ENCODE measurements around the gene PRKCH. TPM values are rescaled to one million over a fixed set of nuclear protein-coding genes. Genes with fewer than 3 reads are reported as not detected.

The PRKCH gene
- total and polyA plus RNA-seq, 9 of the 15 experiments (the other 6 are each of a cell fraction or from before 2014, with no cell fraction given) = 0.61 to 4.4 (median 4.0) TPM

DNA sequence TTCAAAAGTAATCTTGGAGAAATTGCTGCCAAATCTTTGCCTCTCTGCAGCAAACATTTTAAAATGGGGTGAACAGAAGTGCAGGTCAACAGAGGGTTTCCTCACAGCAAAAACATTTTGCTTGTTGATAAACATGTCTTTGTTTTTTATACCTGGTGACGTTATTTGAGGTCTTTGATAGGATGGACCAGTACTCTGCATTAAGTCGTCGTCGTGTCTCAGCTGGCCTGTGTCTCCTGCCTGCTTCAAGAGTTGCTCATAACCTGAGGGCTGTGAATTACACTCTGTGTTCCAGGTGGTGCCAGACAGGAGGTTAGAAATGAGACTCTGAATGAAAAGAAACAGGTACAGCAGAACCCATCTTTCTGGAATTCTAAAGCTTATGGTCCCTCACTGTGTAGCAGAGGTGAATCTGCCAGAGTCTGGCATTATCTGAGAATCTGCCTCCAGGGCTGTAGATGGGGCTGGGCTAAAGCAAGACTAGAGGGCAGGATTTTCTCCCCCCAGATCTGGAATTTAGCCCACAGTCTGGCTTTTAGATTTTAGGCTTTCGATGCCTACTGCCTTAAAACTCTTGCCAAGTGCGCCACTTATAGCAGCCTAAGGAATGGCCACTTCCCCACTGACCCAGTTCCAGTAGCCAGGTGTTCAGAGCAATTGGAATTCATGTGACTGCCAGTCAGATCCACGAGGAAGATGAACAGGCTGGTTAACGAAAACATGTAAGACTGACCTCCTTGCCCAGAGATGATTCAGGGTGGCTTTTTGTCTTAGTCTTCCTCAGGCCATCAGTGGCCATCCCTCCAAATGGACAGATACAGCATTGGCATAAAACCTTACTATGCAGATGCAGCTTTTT, 161.2 kb downstream of the PRKCH start:
- DNase-seq (ENCODE audit: extremely low read depth in 1 of 4, low spot score in 3 of 4) (no peak), ATAC-seq (no peak), FAIRE-seq (no peak)
- no peaks in the 10 kb centered on the region for H3K36me3 ChIP-seq (ENCODE audit: control insufficient read depth, insufficient read depth, low read length)
- H3K27ac ChIP-seq (ENCODE audit: extremely low read depth, low read depth, low read length) = no peak overlapping the region
- H3K27me3 ChIP-seq (ENCODE audit: control insufficient read depth in 2 of 2, insufficient read depth in 2 of 2, low read length in 2 of 2) = peaks cover 0 to 6% of the 10 kb centered on the region in 2 experiments; a peak in 2 of 5 replicates
- H3K4me1 ChIP-seq (replicated peaks in 1 of 2; ENCODE audit: control insufficient read depth in 2 of 2, insufficient read depth in 2 of 2, low read length in 2 of 2) = peaks cover 4% of the 10 kb centered on the region in 2 experiments; a peak in 3 of 5 replicates
- BruUV-seq (replicated peaks) = no TSS peak
- WGBS (ENCODE audit: insufficient coverage, low coverage, missing lambda C conversion rate) = 27% methylated on average over 8 of the region's 8 CpGs
- intact Hi-C loops (cut with micrococcal nuclease) = no loop called here
- no peaks in the 10 kb centered on the region for H3K79me2 ChIP-seq (ENCODE audit: control insufficient read depth, insufficient read depth, low read length)
- in situ Hi-C loops (cut with MboI) = no loop called here
- H3K9ac ChIP-seq (ENCODE audit: insufficient read depth in 1 of 2, low read depth in 2 of 2, low read length in 2 of 2) = no peak overlapping the region
- POLR2A ChIA-PET = no interaction called here
- CTCF ChIA-PET (ENCODE audit: low intra/inter-chr PET ratio) = no interaction called here
- H3K9me3 ChIP-seq (replicated peaks; ENCODE audit: control insufficient read depth, insufficient read depth, low read depth, low read length) = no peaks in the 10 kb centered on the region
- H3K4me2 ChIP-seq (ENCODE audit: insufficient read depth, low read length) = no peak overlapping the region
- H2AFZ ChIP-seq (ENCODE audit: low read depth, low read length) = no peak overlapping the region
- no peaks in the 10 kb centered on the region for H4K20me1 ChIP-seq (replicated peaks; ENCODE audit: control insufficient read depth, insufficient read depth, low read length)
- no peak overlapping the region for H3K4me3 ChIP-seq
- no peaks in the 10 kb centered on the region for H3K9me1 ChIP-seq (ENCODE audit: control insufficient read depth, insufficient read depth, low read length)
- TF ChIP-seq ESRRA (IDR thresholded peaks at IDR 0.05; ENCODE audit: borderline replicate concordance, low read depth) = no peak
- TF ChIP-seq, protein P1, sequence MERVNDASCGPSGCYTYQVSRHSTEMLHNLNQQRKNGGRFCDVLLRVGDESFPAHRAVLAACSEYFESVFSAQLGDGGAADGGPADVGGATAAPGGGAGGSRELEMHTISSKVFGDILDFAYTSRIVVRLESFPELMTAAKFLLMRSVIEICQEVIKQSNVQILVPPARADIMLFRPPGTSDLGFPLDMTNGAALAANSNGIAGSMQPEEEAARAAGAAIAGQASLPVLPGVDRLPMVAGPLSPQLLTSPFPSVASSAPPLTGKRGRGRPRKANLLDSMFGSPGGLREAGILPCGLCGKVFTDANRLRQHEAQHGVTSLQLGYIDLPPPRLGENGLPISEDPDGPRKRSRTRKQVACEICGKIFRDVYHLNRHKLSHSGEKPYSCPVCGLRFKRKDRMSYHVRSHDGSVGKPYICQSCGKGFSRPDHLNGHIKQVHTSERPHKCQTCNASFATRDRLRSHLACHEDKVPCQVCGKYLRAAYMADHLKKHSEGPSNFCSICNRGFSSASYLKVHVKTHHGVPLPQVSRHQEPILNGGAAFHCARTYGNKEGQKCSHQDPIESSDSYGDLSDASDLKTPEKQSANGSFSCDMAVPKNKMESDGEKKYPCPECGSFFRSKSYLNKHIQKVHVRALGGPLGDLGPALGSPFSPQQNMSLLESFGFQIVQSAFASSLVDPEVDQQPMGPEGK (CRISPR knock-in tag; IDR thresholded peaks at IDR 0.05; ENCODE audit: borderline replicate concordance) = no peak
- TF ChIP-seq DNMT1 (IDR thresholded peaks at IDR 0.05) = no peak
- no peak for TF ChIP-seq CEBPG (CRISPR knock-in tag; IDR thresholded peaks at IDR 0.05)
- no peak for TF ChIP-seq CEBPG (tag; conservative IDR thresholded peaks at IDR 0.05 in 1 of 2, IDR thresholded peaks at IDR 0.05 in 1 of 2)
- TF ChIP-seq ELF2 (CRISPR knock-in tag; IDR thresholded peaks at IDR 0.05) = no peak
- TF ChIP-seq SMARCE1 (IDR thresholded peaks at IDR 0.05) = no peak
- no peak for TF ChIP-seq CC2D1A (IDR thresholded peaks at IDR 0.05)
- TF ChIP-seq MTA1 (IDR thresholded peaks at IDR 0.05; ENCODE audit: borderline replicate concordance) = no peak
- TF ChIP-seq, protein P2, sequence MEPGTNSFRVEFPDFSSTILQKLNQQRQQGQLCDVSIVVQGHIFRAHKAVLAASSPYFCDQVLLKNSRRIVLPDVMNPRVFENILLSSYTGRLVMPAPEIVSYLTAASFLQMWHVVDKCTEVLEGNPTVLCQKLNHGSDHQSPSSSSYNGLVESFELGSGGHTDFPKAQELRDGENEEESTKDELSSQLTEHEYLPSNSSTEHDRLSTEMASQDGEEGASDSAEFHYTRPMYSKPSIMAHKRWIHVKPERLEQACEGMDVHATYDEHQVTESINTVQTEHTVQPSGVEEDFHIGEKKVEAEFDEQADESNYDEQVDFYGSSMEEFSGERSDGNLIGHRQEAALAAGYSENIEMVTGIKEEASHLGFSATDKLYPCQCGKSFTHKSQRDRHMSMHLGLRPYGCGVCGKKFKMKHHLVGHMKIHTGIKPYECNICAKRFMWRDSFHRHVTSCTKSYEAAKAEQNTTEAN (CRISPR knock-in tag; IDR thresholded peaks at IDR 0.05) = no peak
- TF ChIP-seq ZNF24 (IDR thresholded peaks at IDR 0.05) = no peak
- no peak for TF ChIP-seq NFE2 (IDR thresholded peaks at IDR 0.05; ENCODE audit: low read depth)
- TF ChIP-seq ZFX (CRISPR knock-in tag; IDR thresholded peaks at IDR 0.05) = no peak
- TF ChIP-seq, protein P3, sequence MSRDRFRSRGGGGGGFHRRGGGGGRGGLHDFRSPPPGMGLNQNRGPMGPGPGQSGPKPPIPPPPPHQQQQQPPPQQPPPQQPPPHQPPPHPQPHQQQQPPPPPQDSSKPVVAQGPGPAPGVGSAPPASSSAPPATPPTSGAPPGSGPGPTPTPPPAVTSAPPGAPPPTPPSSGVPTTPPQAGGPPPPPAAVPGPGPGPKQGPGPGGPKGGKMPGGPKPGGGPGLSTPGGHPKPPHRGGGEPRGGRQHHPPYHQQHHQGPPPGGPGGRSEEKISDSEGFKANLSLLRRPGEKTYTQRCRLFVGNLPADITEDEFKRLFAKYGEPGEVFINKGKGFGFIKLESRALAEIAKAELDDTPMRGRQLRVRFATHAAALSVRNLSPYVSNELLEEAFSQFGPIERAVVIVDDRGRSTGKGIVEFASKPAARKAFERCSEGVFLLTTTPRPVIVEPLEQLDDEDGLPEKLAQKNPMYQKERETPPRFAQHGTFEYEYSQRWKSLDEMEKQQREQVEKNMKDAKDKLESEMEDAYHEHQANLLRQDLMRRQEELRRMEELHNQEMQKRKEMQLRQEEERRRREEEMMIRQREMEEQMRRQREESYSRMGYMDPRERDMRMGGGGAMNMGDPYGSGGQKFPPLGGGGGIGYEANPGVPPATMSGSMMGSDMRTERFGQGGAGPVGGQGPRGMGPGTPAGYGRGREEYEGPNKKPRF (IDR thresholded peaks at IDR 0.05; ENCODE audit: low read depth, low read length) = no peak
- TF ChIP-seq CBFB (CRISPR knock-in tag; IDR thresholded peaks at IDR 0.05) = no peak
- TF ChIP-seq WHSC1 (IDR thresholded peaks at IDR 0.05; ENCODE audit: low read length) = no peak
- TF ChIP-seq GABPA (tag; conservative IDR thresholded peaks at IDR 0.05; ENCODE audit: low read depth) = no peak
- TF ChIP-seq ZNF764 (CRISPR knock-in tag; IDR thresholded peaks at IDR 0.05; ENCODE audit: low read depth) = no peak
- TF ChIP-seq JUNB (CRISPR knock-in tag; conservative IDR thresholded peaks at IDR 0.05) = no peak
